Raji (cell line): Measurements from ENCODE around the gene BCR.

ENCODE experiments used
- POLR2A ChIP-seq: IDR thresholded peaks from 2 replicates; pipeline ENCODE4 v1.6.1; 2011; ENCODE audit warnings: low read depth, low read length, control low read depth; ENCODE audit not compliant: insufficient read depth

BCR gene

DNA sequence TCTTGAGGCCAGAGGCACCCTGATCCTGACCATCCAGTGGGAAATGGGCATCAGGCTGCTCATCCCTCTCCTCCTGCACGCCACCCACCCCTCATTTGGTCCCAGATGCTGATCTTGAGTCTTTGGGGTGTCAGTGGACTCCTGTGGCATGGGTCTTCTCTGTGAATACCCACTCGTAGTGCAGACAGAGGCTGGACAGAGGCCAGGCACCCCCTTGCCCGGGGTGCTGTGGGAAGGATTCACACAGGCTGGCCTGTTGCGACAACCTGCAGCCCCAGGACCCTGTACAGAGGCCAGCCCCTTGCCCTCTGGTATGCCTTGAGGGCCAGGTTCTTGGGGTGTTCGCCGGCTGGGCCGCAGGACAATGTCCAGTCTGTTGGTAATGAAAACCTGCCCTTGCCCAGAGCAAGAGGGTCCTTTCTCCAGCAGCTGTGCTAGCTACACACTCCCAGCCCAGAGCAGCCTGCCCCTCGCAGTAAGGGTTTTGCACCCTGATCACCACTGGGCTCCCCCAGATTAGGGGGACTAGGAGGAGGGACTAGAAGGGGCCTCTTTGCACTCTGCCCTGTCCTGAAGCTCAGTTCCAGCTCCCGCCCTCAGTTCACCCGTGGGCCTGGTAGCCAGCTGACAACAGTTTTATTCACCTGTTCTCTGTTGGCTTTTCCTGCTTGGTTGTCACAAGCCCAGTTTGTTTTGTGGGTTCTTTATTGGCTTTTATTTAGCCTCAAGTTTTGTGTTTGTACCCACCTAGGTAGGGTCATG, 76.0 kb downstream of the BCR start:
- no peak for TF ChIP-seq POLR2A

DNA sequence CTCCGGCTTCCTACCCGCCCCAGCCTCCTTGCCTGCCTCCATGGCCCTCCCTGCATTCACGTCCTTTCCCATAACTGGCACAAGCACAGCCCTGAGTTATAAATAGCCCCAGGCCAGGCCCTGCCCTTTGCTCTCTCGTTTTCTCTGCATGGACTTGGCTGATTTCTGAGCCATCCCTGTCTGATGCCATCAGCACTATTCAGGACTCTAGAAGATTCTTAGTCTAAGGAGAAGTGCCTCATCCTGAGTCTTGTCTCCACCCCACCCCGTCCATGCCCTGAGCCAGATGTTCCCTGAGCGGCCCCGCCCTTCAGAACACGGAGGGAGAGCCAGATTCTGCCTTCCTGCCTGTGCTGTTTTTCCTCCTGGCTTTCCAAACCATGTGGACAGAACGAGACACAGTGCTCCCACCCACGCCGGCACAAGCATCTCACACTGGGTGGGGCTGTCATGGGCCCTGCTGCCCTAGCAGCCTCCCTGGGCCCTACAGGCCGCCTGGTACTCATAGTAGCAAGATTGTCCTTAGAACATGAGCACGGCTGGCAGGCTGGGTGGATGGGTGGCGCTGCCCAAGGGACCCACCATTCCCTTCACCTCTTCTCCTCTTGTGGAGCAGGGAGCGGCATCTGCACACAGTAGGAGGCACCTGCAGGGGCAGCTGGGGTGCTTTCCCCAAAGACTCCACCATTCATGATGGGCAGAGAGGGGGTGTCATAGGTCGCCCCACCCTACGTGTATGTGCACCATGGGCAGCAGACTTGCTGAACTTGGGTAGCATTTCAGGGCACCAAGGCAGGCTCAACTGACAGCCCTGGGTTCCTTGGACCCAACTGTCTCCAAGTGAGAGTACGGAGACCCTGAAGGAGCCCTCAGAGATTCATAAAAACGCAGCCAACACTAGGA, 76.9 kb downstream of the BCR start:
- TF ChIP-seq POLR2A, result no peak

DNA sequence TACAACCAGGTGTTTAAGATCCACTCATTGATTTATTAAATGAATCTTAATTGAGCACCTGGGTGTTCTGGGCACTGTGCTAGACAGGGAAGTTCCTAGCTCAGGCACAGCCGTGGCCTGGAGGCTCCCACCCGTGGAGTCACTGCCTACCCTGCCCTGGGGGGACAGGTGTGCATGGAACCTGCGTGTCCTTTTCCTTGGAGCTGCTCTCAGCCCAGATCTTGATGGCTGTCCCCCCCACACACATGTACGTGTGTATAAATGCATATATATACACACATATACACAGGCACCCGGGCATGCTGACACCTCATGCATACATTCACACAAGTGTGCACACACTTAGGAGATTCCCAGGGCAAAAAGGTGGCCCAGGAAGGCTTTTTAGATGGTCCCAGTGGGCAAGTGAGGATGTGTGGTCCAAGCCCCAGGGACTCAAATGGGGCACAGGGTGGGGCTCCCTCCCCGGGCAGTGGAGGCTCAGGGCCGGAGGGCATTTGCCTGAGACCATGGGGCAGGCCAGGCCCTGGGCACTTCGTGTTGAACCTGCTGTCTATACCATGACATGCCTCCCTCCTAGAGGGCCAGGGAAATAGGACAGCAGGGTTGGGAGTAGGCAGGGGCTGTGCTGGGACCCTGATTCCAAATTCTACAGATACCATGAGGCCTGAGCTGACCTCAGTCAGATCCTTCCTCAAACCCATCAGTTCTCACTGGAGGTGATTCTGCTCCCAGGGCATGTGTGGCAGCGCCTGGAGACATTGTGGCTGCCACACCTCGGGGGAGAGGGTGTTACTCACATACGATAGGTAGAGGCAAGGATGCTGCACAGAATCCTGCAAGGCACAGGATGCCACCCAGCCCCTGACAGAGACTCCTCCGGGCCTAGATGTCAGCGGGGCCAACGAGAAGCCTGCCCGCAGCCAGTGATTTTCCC, 77.8 kb downstream of the BCR start:
- TF ChIP-seq POLR2A, result no peak

- TF ChIP-seq POLR2A, result no peak
Measured at GRCh38 chr22:23258826-23259170, 78.5 kb downstream of the BCR start.

DNA sequence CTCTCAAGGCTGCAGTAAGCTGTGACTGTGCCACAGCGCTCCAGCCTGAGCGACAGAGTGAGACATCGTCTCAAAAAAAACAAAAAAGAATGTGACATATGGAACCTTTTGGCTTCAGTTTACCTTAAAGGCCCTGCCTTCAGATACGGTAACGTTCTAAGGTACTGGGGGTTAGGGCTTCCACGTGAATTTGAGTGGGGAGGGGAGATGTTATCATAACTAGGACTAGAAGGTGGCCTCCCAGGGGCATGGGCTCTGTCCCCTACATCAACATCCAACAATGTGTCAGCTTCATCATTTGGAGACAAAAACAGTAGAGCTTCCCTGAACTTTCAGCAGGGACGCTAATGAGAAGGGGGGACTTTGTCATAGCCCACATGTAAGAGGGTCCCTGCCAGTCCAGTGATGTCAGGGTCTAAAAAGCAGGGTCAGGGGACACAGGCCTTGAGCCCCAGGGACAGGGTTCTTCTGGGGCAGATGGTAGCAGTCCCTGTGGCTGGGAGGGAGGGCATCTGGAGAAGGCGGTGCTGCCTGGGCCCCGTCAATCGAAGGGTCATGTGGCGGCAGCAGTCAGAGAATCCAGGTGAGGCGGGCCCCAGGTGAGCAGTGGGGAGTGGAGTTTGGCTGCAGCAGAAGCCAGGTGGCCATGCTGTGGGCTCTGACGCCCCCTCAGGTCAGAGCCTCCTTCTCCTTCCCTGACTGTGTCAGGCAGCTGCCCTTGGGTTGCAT, 79.8 kb downstream of the BCR start:
- TF ChIP-seq POLR2A, result no peak

- TF ChIP-seq POLR2A, result no peak
Measured at GRCh38 chr22:23260645-23261581, 80.6 kb downstream of the BCR start.

GRCh38 chr22:23261900-23262450, 81.7 kb downstream of the BCR start:
- no peak for TF ChIP-seq POLR2A

DNA sequence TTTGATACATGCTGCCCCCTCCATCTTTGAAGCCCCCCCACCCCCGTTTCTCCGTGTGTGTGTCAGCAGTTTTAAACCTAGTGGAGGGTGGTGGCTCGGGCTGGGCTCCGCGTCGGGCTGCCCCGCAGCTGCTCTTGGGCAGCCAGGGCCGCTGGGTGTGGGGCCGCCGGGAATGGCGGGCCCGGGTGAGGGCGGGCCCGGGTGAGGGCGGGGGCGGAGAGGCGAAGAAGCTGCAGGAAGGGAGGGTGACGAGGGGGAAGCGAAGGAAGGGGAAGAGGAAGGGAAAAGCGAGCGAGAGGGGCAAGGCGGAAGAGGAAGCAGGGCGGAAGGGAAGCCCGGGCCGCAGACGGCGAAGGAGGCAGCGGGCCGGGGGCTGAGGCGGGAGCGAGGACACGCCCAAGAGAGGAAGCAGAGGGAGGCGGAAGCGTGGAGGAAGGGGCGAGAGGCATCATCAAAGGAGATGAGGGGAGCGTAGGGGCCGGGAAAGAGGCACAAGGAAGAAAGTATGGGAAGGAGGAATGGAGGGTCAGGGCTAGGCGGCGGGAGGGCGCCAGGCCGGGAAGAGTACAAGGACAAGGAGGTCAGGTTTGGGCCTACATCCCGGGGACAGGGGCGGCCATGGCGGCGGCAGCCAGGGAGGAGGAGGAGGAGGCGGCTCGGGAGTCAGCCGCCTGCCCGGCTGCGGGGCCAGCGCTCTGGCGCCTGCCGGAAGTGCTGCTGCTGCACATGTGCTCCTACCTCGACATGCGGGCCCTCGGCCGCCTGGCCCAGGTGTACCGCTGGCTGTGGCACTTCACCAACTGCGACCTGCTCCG, 82.4 kb downstream of the BCR start:
- TF ChIP-seq POLR2A, result no peak

DNA sequence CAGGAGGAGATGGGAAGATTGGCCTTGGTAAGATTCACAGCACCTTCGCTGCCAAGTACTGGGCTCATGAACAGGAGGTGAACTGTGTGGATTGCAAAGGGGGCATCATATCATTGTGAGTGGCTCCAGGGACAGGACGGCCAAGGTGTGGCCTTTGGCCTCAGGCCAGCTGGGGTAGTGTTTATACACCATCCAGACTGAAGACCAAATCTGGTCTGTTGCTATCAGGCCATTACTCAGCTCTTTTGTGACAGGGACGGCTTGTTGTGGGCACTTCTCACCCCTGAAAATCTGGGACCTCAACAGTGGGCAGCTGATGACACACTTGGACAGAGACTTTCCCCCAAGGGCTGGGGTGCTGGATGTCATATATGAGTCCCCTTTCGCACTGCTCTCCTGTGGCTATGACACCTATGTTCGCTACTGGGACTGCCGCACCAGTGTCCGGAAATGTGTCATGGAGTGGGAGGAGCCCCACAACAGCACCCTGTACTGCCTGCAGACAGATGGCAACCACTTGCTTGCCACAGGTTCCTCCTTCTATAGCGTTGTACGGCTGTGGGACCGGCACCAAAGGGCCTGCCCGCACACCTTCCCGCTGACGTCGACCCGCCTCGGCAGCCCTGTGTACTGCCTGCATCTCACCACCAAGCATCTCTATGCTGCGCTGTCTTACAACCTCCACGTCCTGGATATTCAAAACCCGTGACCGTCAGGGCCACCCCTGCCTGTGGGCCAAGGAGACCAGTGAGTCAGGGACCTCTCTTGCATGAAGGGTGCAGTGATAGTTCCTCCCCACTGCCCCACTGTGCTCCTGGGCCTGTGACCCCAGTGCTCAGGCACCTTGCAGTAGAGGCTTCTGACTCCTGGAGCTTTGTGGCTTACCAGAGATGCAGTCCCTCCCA, 83.6 kb downstream of the BCR start:
- no peak for TF ChIP-seq POLR2A

DNA sequence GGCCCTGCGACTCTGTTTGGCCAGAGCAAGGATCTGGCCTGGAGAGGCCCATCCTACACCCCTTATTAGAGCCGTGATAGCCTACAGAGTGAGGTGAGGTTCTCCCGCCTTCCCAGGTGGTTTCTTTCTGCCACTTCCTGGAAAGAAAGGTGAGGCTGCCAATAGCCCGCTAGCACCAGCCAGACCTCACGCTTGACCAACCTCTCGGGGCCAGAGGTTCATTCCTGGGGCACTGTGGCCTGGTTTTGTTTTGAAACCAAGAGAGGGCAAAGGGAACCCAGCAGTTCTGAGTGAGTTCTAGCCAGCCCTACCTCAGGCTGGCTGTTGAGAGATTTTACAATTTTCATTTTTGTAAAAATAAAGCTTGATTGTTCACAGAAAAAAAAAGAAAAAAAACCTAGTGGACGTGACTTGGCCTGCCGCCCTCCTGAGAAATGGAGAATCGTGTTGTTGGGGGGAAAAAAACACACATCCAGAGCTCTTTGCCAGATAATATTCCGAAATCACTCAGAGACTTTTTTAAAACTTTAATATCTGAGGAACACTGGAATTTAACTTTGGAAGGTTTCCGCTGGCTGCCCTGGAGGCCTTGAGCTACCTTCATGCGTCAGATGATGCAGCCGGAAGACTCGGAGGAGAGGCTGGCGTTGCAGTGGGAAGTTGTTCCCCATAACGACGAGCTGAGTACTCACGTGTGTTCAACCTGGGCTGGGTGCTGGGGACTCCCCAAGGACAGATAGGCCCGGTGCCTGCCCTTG, 84.5 kb downstream of the BCR start:
- TF ChIP-seq POLR2A, result no peak

GRCh38 chr22:23265368-23265700, 85.0 kb downstream of the BCR start:
- TF ChIP-seq POLR2A, result no peak
